Immature natural killer cell (primary cell): ENCODE results near the gene MTG1. TPM values are rescaled to one million over a fixed set of nuclear protein-coding genes. Genes with fewer than 3 reads are reported as not detected.

Experiments used
- DNase-seq, 3 donors: peaks; one replicate each; pipeline ENCODE4 v3.0.0; 2022; ENCODE audit warnings: mixed read lengths in 1 of 3
- H3K27ac Mint-ChIP-seq, 6 donors: one replicate each; pipeline ENCODE4 v1.8.0; 2020; ENCODE audit warnings: mixed read lengths in 6 of 6, mild to moderate bottlenecking in 5 of 6, inconsistent platforms in 4 of 6, moderate library complexity in 3 of 6
- H3K27me3 Mint-ChIP-seq, 3 donors: one replicate each; pipeline ENCODE4 v1.8.0; 2020 to 2021; ENCODE audit warnings: low read depth in 3 of 3, mild to moderate bottlenecking in 3 of 3, mixed read lengths in 3 of 3, moderate library complexity in 3 of 3, inconsistent platforms in 1 of 3
- H3K36me3 Mint-ChIP-seq, 3 donors: one replicate each; pipeline ENCODE4 v1.8.0; 2020; ENCODE audit warnings: mixed read lengths in 3 of 3, inconsistent platforms in 2 of 3, mild to moderate bottlenecking in 2 of 3
- H3K4me1 Mint-ChIP-seq, 2 donors: one replicate each; pipeline ENCODE4 v1.8.0; 2020; ENCODE audit warnings: inconsistent platforms in 2 of 2, mild to moderate bottlenecking in 2 of 2, mixed read lengths in 2 of 2, moderate library complexity in 1 of 2
- H3K4me3 Mint-ChIP-seq, 5 donors: one replicate each; pipeline ENCODE4 v1.8.0; 2020; ENCODE audit warnings: mild to moderate bottlenecking in 5 of 5, mixed read lengths in 5 of 5, inconsistent platforms in 3 of 5, moderate library complexity in 3 of 5
- H3K9me3 Mint-ChIP-seq, 6 donors: one replicate each; pipeline ENCODE4 v1.8.0; 2020; ENCODE audit warnings: mild to moderate bottlenecking in 6 of 6, mixed read lengths in 6 of 6, inconsistent platforms in 4 of 6, moderate library complexity in 3 of 6
- polyA plus RNA-seq, 3 donors: library from polyadenylated mRNA; unstranded; fragments of 300-500 nt; fragmentation: Illumina TruSeq; gene quantifications; one replicate each; pipeline ENCODE4 v1.2.3, GENCODE V29; 2021

The MTG1 gene
- polyA plus RNA-seq, 3 donors from 2014 or later = 45.5 to 60.3 (median 58.3) TPM

- Mint-ChIP-seq H3K4me3 (peak overlapping the region in 4 of 5 donors; percentile 13 to 77 (median 26)), H3K9me3 (no peaks in the 10 kb centered on the region), H3K4me1 (peaks cover 58% of the 10 kb centered on the region in 2 donors), H3K27me3 (peaks cover 5 to 12% (median 9%) of the 10 kb centered on the region in 3 donors), H3K27ac (peak overlapping the region; percentile 64 to 95 (median 88)), H3K36me3 (no peaks in the 10 kb centered on the region)
- DNase-seq = no peak
Measured at GRCh38 chr10:133391761-133392518, 2.0 kb upstream of the MTG1 start.

- H3K4me3 Mint-ChIP-seq = peak overlapping the region; percentile 74 to 92 (median 91)
- peaks cover 0 to 6% (median 0%) of the 10 kb centered on the region in 3 donors for H3K36me3 Mint-ChIP-seq
- H3K27ac Mint-ChIP-seq = peak overlapping the region in 5 of 6 donors; percentile 55 to 92 (median 60)
- H3K27me3 Mint-ChIP-seq = peaks cover 5 to 10% (median 9%) of the 10 kb centered on the region in 3 donors
- DNase-seq = no peak
- peaks cover 55 to 57% of the 10 kb centered on the region in 2 donors for H3K4me1 Mint-ChIP-seq
- H3K9me3 Mint-ChIP-seq = no peaks in the 10 kb centered on the region
Measured at GRCh38 chr10:133393401-133394063, 425 bp upstream of the MTG1 start.

GRCh38 chr10:133394801-133395221 lies 854 bp downstream of the MTG1 start:
- peak overlapping the region; percentile 75 to 96 (median 91) for H3K27ac Mint-ChIP-seq
- peak overlapping the region; percentile 90 to 93 (median 91) for H3K4me3 Mint-ChIP-seq
- DNase-seq = no peak
- no peaks in the 10 kb centered on the region for H3K9me3 Mint-ChIP-seq
- peaks cover 0 to 8% (median 5%) of the 10 kb centered on the region in 3 donors for H3K27me3 Mint-ChIP-seq
- H3K4me1 Mint-ChIP-seq = peaks cover 43 to 51% of the 10 kb centered on the region in 2 donors
- H3K36me3 Mint-ChIP-seq = peaks cover 0 to 6% (median 0%) of the 10 kb centered on the region in 3 donors

- H3K27me3 Mint-ChIP-seq = peaks cover 0 to 4% (median 3%) of the 10 kb centered on the region in 3 donors
- H3K27ac Mint-ChIP-seq = peak overlapping the region in 1 of 6 donors; percentile 12
- H3K4me1 Mint-ChIP-seq = peaks cover 39 to 49% of the 10 kb centered on the region in 2 donors
- peak overlapping the region in 3 of 5 donors; percentile 7 to 91 (median 90) for H3K4me3 Mint-ChIP-seq
- H3K9me3 Mint-ChIP-seq = no peaks in the 10 kb centered on the region
- H3K36me3 Mint-ChIP-seq = peaks cover 0 to 12% (median 6%) of the 10 kb centered on the region in 3 donors
- DNase-seq = no peak
Measured at GRCh38 chr10:133396035-133396624, 2.2 kb downstream of the MTG1 start.

GRCh38 chr10:133397938-133398337 lies 4.0 kb downstream of the MTG1 start:
- DNase-seq = no peak
- Mint-ChIP-seq H3K27me3 (peaks cover 0 to 3% (median 2%) of the 10 kb centered on the region in 3 donors), H3K4me1 (peaks cover 37 to 47% of the 10 kb centered on the region in 2 donors), H3K4me3 (no peak overlapping the region), H3K36me3 (peaks cover 0 to 18% (median 11%) of the 10 kb centered on the region in 3 donors), H3K27ac (peak overlapping the region in 1 of 6 donors; percentile 40), H3K9me3 (no peaks in the 10 kb centered on the region)

GRCh38 chr10:133399123-133399601 lies 5.2 kb downstream of the MTG1 start:
- peaks cover 3 to 26% (median 17%) of the 10 kb centered on the region in 3 donors for H3K36me3 Mint-ChIP-seq

GRCh38 chr10:133400624-133401424 lies 6.9 kb downstream of the MTG1 start:
- H3K9me3 Mint-ChIP-seq = no peaks in the 10 kb centered on the region
- peaks cover 40 to 46% of the 10 kb centered on the region in 2 donors for H3K4me1 Mint-ChIP-seq

More at GRCh38 chr10:133399123-133399601, 5.2 kb downstream of the MTG1 start:
- no peak overlapping the region for H3K27ac Mint-ChIP-seq
- peaks cover 0 to 3% (median 3%) of the 10 kb centered on the region in 3 donors for H3K27me3 Mint-ChIP-seq
- no peaks in the 10 kb centered on the region for H3K9me3 Mint-ChIP-seq
- no peak for DNase-seq
- H3K4me3 Mint-ChIP-seq = no peak overlapping the region
- H3K4me1 Mint-ChIP-seq = peaks cover 42 to 48% of the 10 kb centered on the region in 2 donors

GRCh38 chr10:133401500-133401899 lies 7.5 kb downstream of the MTG1 start:
- peak overlapping the region; percentile 66 to 92 (median 89) for H3K27ac Mint-ChIP-seq
- no peaks in the 10 kb centered on the region for H3K9me3 Mint-ChIP-seq
- peak overlapping the region; percentile 69 to 82 (median 76) for H3K4me3 Mint-ChIP-seq
- H3K4me1 Mint-ChIP-seq = peaks cover 43 to 50% of the 10 kb centered on the region in 2 donors
- peaks cover 7 to 44% (median 25%) of the 10 kb centered on the region in 3 donors for H3K36me3 Mint-ChIP-seq
- no peak for DNase-seq
- H3K27me3 Mint-ChIP-seq = peaks cover 0 to 3% (median 2%) of the 10 kb centered on the region in 3 donors

More at GRCh38 chr10:133400624-133401424, 6.9 kb downstream of the MTG1 start:
- H3K36me3 Mint-ChIP-seq = peaks cover 7 to 39% (median 25%) of the 10 kb centered on the region in 3 donors
- peak overlapping the region; percentile 69 to 82 (median 76) for H3K4me3 Mint-ChIP-seq
- peak overlapping the region; percentile 66 to 92 (median 89) for H3K27ac Mint-ChIP-seq
- DNase-seq = peak; percentile 27 to 37 (median 33)
- H3K27me3 Mint-ChIP-seq = peaks cover 0 to 3% (median 2%) of the 10 kb centered on the region in 3 donors

- peak overlapping the region in 2 of 5 donors; percentile 54 to 58 for H3K4me3 Mint-ChIP-seq
- H3K27ac Mint-ChIP-seq = peak overlapping the region in 4 of 6 donors; percentile 66 to 90 (median 82)
- DNase-seq = no peak
- H3K9me3 Mint-ChIP-seq = no peaks in the 10 kb centered on the region
- H3K36me3 Mint-ChIP-seq = peaks cover 7 to 48% (median 25%) of the 10 kb centered on the region in 3 donors
- peaks cover 37 to 50% of the 10 kb centered on the region in 2 donors for H3K4me1 Mint-ChIP-seq
- peaks cover 0 to 3% (median 2%) of the 10 kb centered on the region in 3 donors for H3K27me3 Mint-ChIP-seq
Measured at GRCh38 chr10:133401981-133402725, 8.2 kb downstream of the MTG1 start.

GRCh38 chr10:133403359-133403758 lies 9.4 kb downstream of the MTG1 start:
- H3K4me3 Mint-ChIP-seq = peak overlapping the region in 1 of 5 donors; percentile 7
- H3K9me3 Mint-ChIP-seq = no peaks in the 10 kb centered on the region
- H3K27me3 Mint-ChIP-seq = peaks cover 0 to 3% (median 2%) of the 10 kb centered on the region in 3 donors
- peaks cover 45 to 47% of the 10 kb centered on the region in 2 donors for H3K4me1 Mint-ChIP-seq
- H3K36me3 Mint-ChIP-seq = peaks cover 15 to 50% (median 29%) of the 10 kb centered on the region in 3 donors
- peak overlapping the region in 2 of 6 donors; percentile 50 to 53 for H3K27ac Mint-ChIP-seq
- no peak for DNase-seq

GRCh38 chr10:133403784-133404183 lies 9.8 kb downstream of the MTG1 start:
- DNase-seq = no peak
- no peaks in the 10 kb centered on the region for H3K9me3 Mint-ChIP-seq
- H3K4me1 Mint-ChIP-seq = peaks cover 49 to 50% of the 10 kb centered on the region in 2 donors
- peaks cover 18 to 55% (median 29%) of the 10 kb centered on the region in 3 donors for H3K36me3 Mint-ChIP-seq
- H3K4me3 Mint-ChIP-seq = peak overlapping the region in 1 of 5 donors; percentile 7
- peak overlapping the region in 2 of 6 donors; percentile 50 to 53 for H3K27ac Mint-ChIP-seq
- H3K27me3 Mint-ChIP-seq = peaks cover 0 to 3% (median 2%) of the 10 kb centered on the region in 3 donors

- no peak for DNase-seq
- Mint-ChIP-seq H3K9me3 (no peaks in the 10 kb centered on the region), H3K4me1 (peaks cover 44 to 58% of the 10 kb centered on the region in 2 donors), H3K4me3 (no peak overlapping the region), H3K27me3 (peaks cover 0 to 3% (median 2%) of the 10 kb centered on the region in 3 donors), H3K27ac (peak overlapping the region in 2 of 6 donors; percentile 1 to 3), H3K36me3 (peaks cover 30 to 68% (median 39%) of the 10 kb centered on the region in 3 donors)
Measured at GRCh38 chr10:133405272-133405671, 11.3 kb downstream of the MTG1 start.
